ENCODE measurements around the gene TAF8.

Gene TAF8

DNA sequence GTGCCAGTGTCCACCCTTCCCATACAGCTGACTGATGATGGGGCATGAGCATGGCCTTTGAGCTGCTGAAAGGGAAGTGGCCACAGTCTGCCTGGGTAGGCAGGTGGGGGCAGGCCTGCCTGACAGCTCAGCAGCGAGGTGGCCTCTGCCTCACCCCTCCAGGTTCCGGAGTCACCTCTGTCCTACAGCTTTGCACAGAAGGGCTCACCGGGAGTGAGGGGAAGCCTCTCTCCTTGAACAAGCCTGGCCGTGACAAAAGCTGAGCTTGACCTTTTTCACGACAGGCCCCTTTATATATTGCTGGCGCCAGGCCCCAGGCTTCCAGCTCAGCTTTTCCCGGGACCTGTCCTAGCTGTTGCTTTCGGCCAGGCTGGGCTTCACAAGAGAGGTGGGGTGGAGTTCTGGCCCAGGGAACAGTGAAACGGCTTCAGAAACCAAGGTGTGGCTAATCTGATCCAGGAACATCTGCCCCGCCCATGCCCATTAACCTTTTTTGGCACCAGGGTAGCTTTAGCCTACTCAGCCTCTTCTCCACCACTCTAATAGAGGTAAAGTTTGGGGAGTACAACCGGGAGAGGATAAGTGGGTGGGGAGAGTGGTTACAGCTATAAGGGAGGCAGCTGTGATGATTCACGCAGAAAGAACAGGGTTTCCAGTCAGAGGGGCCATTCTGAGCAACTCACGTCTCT is 49.2 kb downstream of the TAF8 start:
- no peak for DNase-seq (ENCODE audit: low read depth)

DNA sequence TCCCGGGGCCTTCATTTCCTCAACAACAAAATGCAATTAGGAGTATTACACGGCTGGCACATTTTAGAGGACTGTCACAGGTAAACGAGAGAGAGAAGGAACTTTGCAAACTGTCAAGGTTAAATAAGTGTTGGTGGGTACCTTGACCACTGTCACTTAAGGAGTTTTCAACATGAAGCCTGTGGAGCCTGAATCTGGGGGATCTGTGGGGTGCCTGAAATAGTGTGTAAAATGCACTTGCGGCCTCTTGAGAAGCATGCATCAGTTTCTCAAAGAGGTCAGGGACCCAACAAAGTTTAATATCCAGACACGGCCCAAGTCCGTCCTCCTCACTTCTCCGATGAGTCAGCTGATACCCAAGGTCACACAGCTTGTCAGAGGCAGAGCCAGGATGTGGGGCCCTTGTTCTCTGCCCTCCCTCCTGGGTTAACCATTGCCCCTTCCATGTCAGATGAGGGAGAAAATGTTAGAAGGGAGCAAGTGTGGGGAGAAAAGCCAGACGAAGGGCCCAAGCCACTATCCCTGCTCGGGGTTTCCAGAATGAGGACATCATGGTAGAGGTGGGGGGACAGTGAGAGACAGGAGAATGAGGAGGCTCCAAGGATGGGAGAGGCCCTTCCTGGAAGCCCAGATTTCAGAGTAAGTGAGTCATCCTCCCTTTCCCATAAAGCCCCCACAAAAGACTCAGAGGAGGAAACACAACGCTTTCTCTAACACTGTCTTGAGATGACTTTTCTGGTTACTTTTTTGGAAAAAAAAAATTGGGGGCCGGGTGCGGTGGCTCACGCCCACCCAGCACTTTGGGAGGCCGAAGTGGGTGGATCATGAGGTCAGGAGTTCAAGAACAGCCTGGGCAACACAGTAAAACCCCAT is 49.9 kb downstream of the TAF8 start:
- DNase-seq (ENCODE audit: low read depth) = no peak

DNA sequence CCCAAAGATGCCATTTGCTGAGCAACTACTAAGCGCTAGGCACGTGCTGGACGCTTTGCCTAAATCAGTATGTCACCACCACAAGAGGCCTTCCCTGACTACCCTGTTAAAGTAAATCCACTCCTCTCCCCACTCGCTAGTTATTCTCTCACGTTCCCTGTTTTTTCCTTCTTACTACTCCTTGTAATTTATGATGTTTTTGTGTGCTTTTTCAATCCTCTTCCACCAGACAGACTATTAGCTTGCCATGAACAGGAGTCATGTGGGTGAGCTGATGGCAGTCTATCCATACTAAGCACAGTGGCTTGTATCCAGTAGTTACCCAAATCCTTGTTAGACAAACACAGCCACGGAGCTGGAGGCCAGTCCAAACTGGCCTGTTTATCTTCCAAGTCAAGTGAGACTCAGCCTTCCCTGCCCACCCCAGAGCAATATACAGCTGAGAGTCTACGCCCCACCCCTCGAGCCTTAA is 50.9 kb downstream of the TAF8 start:
- no peak for DNase-seq (ENCODE audit: low read depth)

DNA sequence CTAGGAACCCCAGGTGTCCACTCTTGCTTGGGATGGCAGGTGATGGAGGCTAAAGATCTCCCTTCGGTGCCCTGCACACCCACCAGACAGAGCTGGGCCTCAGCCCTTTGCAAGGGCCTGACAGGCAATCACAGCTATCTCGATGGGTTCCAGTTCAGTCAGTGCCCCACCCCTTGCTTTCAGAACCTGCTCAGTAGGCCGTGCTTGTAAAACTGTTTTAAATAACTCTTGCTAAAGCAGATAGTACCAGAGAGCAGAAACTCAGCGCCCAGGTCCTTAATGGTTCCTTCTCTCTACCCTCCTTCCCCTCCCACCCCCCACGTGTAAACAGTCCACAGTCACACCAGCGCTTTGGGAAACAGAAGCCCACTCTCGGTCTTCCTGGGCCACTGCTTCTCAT is 52.9 kb downstream of the TAF8 start:
- no peak for DNase-seq (ENCODE audit: low read depth)

DNA sequence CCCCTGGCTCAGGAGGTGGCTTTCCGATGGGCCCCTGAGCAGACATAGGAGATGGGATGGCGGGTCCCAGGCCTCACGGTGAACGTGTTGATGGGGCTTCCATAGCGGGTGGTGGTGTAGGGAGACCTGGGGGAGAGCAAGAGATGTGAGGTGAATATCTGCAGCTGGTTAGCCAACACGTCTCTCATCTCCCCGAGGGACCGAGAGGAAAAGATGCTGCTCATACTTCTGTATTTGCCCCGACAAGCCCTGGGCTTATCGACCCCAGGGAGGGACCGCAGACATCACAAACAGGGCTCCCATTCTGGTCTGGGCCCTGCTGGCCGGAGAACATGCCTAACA is 53.4 kb downstream of the TAF8 start:
- no peak for DNase-seq (ENCODE audit: low read depth)

DNA sequence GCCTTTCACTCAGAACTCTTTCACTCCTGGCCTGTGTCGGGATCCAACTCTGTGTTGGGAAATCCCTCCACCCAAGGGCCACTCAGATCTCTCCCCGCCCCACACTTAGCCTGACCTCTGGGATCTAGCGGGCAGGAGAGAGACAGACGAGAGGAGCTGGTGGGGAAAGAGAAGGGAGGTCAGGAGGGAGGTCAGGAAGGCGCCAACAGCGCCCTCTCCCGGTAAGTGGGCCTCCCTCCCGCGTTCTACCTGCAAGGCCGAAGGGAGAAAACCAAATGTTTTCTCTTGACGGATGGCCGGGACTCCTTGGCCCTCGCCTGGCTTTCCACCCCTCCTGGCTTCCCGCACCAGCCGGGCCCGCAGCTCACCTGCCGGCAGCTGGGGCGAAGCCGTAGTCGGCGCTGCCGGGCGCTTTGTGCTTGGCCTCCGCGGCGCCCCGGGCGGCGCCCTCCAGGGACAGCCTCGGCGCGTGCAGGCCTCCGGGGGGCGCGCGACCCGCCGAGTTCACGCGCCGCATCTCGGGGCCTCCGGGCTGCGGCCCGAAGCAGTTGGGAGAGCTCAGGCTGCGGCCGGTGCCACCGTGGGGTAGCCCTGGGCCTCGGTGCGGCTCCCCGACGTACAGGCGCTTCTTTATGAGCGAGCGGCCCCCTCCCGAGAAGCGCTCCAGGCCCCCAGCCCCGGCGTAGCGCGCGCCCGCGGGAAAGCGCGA is 53.9 kb downstream of the TAF8 start:
- peak; percentile 27 for DNase-seq (ENCODE audit: low read depth)

DNA sequence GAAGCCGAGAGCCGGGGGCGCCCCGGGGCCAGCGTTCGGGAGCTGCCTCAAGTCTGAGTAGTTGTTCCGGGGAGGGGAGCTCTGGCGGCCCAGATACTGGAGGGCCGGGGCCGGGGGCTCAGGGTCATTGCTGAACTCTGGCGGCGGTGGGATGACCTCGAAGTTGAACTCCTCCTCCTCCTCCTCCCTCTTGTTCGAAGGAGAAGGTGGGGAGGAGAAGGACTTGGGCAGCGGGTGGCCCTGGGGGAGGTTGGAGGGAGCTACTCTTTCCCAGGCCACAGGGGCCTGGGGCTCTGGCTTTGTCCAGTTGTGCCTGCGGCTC is 54.4 kb downstream of the TAF8 start:
- no peak for DNase-seq (ENCODE audit: low read depth)

DNA sequence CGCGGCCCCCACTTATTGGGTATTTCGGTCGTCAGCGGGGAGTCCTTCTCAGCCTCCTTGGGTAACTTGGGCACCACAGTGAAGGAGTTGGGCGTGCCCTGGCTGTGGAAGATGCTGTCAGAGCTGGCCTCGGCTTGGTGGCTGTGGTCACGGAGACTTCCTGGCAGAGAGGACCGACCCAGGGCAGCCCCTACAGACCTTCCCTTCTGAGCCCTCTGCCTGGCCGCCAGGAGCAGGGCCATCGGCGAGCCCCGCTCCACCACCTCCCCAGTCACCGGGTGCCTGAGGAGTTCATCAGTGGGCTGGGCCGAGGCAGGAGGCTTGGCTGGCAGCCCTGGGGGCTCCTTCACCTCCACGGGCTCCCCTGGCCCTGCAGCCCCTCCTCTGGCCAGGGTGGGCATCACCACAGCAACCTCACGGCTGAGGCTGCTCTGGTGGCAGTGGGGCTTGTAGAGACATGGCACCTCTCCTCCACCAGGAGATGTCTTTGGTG is 54.9 kb downstream of the TAF8 start:
- DNase-seq (ENCODE audit: low read depth) = no peak

DNA sequence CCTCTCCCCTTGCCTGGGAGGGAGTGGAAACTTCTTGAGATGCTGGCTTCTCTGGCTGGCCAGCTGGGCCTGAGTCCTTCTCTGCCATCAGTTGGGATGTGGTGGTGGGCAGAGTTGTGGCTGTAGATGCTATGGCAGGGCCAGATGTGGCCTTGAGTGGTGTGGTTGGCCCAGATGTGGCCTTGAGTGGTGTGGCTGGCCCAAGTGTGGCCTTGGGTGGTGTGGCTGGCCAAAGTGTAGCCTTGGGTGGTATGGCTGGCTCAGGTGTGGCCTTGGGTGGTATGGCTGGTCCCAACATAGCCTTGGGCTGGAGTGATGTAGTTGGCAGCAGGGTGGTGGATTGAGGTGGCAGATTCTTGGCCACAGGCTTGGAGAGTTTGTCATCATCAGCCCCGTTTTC is 55.4 kb downstream of the TAF8 start:
- no peak for DNase-seq (ENCODE audit: low read depth)

DNA sequence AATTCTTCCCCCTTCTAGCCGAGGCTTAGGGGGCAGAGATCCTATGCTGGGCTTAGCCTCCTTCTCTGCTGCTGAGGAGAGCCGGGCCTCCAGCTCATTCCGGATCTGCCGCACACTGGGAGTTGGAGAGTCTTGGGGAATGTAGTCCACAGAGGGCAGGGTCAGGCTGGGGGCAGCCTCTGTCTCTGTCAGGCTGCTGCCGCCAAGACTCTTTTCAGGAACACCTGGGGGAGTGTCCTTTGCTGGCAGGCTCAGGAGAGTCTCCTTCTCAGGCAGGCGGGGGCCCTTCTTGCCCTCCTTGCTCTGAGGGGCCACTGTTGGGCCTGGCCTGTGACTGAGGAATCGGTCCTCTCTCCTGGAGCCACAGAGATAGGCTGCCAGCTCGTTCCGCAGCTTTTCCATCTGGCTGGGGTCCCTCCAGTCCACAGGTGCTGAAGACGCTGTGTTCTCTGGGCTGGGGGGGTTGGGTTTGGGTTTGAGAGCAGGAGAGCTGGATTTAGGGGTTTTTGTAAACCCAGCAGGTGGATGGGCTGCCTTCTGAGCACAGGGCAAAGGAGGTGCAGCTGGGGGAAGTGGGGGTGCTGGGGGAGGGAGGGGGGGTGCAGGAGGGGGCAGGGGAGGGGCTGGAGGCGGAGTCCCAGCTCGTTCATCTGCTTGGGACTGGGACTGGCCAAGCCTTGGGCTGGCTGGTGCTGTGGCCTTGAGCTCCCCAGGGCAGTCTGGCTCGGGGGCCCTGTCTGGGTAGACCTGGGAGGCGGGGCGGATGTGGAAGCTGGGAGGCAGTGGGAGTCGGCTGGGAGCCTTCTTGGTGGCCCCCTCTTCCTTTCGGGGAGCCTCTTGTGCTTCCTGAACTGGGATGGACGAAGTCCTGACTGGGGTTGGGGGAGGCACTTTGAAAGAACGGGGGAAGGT is 56.0 kb downstream of the TAF8 start:
- DNase-seq (ENCODE audit: low read depth) = no peak

DNA sequence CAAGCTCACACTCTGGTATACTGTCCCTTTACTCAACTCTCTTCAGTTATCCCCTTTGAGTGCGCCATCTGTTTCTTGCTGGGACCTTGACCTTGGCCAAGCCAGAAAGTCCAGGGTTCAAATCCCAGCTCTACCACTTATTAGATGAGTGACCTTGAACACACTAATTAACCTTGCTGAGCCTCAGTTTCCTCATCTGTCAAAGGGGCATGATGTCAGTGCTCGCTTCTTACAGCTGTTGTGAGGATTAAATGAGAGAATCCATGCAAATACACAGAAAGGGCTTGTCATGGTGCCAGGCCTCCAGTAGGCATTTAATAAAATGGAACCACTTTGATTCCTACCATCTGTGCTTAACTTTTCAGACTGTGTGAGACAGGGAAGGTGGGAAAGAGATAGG is 57.7 kb downstream of the TAF8 start:
- no peak for DNase-seq (ENCODE audit: low read depth)

DNA sequence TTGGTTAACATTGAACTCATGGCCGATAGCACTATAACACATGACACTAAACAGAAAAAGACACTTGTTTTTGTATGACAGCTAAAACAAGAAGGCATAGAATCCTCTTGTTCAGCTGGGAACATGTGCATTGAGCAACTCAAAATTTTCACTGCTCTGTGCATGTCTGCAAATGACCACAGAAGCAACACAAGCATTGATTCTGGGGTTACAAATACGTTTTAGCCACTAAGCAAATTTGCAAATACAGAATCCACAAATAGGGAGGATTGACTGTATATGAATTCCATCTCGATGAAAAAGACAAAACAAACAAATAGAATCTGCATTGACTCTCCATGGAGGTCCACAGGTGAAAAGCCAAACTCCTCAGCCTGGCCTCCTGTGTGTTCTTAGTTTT is 60.4 kb downstream of the TAF8 start:
- DNase-seq (ENCODE audit: low read depth) = no peak

DNA sequence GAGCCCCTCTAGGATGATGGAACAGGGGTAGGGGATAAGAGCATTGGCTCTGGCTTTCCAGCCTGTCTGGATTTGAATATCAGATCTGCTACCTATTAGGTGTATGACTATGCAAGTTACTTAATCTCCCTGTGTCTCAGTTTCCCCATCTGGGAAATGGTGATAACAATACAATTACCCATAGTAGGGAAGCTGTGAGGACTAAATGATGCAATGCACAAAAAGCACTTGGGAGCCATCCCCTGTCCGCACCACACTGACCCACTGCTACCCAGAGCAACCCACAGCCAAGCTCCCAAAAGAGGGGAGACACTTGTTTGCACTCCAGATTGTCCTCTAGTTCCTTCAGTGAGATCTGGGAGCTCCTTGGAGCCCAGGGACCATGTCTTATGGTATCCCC is 62.0 kb downstream of the TAF8 start:
- DNase-seq (ENCODE audit: low read depth) = no peak

DNA sequence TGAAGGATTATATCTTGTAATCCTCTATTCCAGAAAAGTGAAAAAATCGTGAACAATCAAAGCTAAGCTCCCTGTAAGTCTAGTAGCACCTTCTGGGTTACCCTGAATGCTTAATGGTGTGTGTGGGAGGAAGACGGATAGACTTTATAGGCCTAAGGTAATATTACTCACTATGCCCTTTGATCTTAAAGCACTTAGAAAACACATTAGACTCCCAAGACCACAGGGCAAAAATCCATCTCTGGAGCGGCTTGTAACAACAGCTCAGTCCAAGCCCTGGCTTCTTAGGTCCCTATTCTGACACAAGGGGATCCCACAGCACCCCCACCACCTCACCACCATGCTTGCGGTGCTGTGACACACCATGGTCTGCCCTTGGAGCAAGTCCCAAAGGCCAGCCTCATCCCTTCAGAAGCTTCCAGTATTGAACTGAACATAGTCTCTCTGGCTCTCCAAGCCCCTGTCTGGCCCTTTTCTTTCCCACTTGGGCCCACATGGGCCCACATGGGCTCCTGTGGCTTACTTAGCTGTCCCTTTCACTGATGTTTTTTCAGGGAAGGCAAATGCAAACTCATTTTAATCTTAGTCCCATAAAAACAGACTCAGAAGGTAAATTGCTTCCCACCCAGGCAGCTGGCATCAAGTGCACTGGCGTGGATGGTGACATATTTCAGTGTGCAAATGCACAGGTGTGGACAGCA is 63.8 kb downstream of the TAF8 start:
- no peak for DNase-seq (ENCODE audit: low read depth)

DNA sequence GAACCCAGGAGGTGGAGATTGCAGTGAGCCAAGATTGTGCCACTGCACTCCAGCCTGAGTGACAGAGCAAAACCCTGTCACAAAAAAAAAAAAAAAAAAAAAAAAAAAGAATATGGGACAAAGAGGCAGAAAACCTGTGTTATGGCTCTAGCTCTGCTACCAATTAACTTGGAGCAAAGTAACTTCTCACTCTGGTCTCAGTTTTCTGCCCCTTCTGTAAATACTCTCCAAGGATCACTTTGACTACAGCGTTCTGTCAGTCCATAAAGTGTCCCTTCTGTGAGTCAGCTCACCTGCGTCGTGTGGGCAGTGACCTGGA is 67.5 kb downstream of the TAF8 start:
- DNase-seq (ENCODE audit: low read depth) = no peak

DNA sequence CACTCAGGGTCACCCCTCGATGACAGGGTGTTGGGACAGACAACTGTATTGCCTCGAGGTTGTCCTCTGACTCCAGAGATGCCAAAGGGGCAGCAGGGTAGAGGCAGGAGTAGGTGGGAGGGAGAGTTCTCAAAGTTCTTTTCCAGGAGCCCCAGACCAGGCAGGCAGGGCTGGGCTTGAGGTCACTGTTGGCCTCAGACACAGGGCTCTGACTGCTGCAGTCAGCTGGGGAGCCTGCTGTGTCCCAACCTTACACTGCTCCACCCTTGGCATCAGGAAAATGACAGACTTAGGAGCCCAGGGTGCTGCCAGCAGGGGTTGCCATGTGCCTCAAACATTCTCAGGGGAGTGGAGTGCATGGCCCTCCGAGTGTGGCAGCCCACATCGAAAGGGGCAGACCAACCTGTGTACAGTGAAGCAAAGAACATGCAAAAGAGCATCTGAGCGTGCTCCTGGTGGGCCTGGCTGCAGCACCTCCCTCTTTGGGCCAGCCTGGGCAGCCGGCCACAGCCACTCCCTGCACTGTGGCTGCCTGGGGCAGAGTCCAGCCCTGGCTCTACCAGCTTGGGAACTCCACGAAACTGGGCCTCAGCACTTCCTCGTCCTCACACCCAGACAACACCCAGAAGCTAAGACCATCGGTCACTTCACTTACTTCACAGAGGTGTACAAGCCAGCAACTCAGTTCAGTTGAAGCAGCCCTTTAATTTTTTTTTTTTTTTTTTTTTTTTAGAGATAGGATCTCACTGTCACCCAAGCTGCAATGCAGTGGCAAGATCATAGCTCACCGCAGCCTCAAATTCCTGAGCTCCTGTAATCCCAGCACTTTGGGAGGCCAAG is 68.1 kb downstream of the TAF8 start:
- DNase-seq (ENCODE audit: low read depth) = peak; percentile 58

DNA sequence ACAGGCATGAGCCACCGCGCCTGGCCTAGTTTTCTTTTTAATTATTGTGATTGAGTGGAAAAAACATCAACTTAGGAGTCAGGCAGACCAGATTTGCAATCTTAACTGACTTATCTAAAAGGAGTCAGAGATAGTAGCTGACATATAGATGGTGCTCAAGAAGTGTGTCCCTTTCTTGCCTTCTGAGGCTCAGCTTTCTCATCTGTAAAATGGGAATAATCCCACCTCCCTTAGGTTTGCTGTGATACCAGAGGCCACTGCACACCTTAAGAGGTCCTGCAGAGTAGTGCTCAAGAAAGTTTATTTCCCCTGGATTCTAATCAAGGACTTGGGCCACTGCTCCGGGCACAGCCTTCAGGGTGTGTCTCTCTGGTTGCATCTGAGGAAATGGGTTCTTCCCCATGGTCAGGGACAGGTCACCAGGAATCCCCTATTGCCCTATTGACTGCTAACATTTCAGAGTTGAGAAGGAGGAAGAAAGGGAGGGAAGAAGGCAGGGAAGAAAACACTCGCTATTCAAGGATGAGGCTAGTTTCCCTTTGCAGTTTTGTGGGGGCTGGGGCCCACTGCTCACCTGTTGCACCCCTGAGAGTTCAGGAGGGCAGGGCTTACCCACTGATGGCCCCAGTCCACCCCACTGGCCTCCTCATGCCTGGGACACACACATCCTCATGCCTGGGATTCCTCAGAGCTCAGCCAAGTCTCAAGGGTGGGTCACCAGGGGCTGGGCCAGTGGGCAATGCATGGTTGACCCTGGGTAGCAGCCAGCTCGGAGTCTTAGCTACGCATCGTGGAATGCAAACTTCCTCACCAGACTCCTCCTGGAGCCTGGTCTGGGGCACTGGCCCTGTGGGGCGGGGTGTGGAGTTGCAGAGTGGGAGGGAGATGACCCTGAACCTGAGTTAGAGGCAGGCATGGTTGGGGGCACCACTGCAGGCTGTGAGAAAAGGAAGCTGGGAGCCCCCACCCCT is 70.9 kb downstream of the TAF8 start:
- peak; percentile 48 for DNase-seq (ENCODE audit: low read depth)

DNA sequence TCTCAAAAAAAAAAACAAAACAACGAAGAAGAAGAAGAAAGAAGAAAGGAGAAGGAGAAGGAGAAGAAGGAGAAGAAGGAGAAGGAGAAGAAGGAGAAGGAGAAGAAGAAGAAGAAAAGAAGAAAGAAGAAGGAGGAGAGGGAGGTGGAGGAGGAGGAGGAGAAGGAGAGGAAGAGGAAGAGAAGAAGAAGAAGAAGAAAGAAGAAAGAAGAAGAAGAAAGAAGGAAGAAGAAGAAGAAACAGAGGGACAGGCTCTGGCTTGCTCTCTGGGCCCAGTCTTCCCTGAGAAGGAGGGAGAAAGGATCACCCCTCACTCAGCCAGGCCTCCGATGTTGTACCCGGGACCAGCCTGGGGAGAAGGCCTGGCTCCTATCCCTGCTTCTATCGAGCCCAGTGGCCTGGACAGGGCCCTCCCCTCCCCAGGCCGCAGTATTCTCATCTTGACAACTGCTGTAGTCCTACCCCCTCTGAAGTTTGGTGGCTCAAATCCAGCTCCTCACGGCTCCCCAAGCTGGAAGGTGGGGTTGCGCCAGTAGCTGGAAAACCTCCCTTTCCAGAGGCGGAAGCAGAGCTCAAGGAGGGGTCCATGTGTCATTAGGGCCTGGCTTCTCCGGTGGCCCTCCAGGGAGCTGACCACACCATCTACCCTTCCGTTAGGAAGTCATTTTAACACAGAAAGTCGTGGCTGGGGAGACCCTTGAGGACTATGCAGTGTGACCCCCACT is 73.2 kb downstream of the TAF8 start:
- no peak for DNase-seq (ENCODE audit: low read depth)

Measured in fibroblast of gingiva (primary cell).